Measurements from ENCODE around the gene CKS2. TPM values are rescaled to one million over a fixed set of nuclear protein-coding genes. Genes with fewer than 3 reads are reported as not detected.
A peak's percentile ranks its signal among the peaks of the same experiment; 100 is the strongest.

CKS2 gene
- total RNA-seq, 1 donor from 2014 or later, result 3.2 TPM

DNA sequence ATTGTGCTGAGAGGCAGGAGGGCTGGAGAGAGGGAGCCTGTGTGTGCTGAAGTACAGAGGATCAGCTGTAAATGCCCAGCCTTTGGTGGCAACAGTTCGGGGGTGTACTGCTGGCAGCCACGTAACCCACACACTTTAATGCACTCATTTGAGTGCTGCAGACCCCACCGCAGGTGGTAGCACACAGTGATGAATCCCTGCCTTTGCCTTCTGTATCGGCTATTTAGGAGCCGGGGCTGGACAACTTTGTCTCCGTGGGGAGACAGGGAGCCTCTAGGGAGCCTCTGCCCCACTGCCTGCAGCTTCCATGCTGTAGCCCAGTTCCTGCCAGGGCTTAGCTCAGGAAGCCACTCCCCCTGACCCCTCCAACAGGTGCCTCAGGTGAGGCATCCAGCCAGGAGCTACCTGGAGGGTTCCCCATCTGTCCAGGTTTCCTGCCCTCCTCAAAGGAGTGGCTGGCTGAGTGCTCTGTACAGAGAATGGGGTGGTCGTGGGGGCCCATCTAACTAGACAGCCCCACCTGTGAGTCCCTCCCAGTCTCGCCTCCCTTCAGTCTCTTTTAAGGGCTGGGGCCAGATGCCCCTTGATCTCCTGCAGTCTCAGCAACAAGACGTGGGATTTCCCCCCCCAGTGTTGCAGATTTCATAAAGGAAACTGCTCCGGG is 51.8 kb downstream of the CKS2 start:
- intact Hi-C loops (cut with DNase I), result no loop called here
- DNase-seq (ENCODE audit: low spot score), result no peak

DNA sequence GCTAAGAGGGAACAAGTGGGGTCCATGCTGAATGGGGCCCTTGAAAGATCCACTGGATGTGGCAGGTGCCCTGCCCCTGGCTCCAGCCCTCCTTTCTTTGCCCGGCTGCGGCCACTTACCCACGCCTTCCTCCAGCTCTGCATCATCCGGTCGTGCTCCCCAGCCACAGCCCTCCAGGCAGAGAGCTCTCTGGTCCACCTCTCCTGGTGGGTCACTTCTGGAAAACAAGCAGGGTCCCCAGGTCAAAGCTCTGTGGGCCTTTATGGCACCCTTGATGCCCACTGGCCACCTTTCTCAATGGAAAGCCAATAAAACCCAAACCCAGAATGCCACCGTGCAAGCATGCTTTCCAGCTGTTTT is 52.3 kb downstream of the CKS2 start:
- DNase-seq (ENCODE audit: low spot score), result no peak
- intact Hi-C loops (cut with DNase I), result no loop called here

DNA sequence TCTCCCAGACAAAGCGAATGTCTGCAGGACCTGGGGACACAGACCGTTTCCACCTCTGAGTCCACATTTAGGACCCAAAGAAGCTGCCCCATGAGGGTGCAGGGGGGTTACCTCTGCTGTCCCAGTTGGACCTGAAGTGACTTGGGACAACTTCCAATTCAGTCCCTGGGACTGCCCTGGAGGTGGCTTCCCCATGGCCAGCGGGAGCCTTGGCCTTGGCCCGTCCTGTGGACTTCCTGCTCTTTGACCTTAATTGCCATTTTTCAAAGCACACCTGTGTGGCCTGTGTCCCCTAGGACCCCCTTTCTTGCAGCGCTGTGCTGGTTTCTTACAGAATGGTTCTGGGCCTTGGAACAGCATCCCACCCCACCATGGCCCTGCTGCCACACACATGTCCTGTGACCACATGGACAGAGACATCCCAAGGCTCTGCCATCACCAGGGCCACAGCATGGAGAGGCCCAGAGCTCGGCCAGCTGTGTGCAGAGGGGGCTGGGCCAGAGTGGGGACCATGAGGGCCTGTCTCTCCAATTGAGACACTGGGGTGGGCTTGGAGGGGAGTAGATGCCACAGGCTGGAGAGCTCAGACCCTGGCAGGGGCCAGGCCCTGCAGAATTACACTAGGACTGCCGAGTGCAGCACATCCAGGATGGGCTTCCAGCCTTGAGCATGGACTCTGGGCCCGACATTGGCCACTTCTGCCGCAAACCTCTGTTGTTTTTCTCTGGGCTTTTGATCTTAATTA is 53.1 kb downstream of the CKS2 start:
- intact Hi-C loops (cut with DNase I), result no loop called here

DNA sequence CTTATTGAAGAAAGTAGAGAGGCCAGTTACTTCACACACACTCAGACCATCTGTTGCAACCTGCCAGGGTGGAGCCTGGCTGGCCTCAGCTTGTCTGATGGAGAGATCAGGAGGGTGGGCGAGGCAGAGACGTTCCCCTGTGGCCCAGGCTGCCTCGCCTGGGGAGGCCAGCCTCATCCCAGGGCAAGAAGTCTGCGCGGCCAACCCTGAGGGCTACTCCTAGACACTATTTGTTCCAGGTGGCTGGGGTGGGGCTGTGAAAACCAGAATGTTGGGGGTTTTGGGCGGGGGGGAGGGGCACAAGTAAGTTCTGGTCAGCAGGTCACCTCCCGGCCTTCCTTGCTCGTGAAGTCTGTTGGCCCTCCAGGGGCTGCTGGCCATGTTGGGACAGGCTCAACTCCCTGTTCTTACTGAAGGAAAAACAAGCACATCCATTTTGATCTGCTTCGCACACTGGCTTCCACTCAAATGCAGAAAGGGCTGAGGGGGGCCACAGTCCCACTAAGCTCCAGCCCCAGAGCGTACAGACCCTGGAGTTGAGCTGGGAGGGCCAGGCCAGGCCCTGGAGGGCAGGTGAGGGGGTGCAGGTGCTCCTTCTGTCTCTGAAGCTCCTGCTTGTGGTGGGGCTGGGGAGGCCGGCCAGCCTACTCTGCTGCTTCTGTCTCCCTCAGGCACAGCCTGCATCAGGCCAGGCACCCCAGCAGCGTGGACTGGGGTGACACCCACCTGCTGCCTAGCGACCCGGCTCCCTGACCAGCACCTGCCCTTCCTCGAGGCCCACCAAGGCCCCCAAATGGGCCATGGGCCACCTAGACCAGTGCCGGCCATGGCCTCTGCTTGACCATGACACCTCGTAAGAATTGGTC is 53.9 kb downstream of the CKS2 start:
- intact Hi-C loops (cut with DNase I), result no loop called here

More for the DNA sequence above, 53.1 kb downstream of the CKS2 start:
- DNase-seq (ENCODE audit: low spot score), result no peak

DNA sequence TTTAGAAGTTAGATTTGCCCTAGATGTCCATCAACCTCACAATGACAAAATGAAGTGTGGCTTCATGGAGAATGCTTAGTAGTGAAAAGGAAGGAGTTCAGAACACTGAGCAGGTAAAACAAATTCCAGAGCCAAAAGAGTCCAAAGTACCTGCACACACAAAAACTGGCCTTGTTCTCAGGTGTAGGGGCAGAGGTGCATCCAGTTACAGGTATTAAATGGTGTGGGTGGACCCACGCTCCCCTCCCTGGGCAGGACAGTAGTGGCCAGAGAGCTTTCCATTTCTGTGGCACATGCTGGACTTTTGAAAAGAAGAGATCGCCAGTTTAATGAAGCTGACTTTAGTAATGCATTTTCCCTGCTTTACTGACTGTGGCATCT is 54.5 kb downstream of the CKS2 start:
- peak; percentile 58 for DNase-seq (ENCODE audit: low spot score)
- intact Hi-C loops (cut with DNase I), result no loop called here

More for the DNA sequence above, 53.9 kb downstream of the CKS2 start:
- no peak for DNase-seq (ENCODE audit: low spot score)

Small RNA genes within 50 kb of the gene (microRNA-seq; reads per million reads assigned to microRNA genes)
- gene MIR3153, result not detected

Other genes with a start within 250 kb of the CKS2 start
- gene SHC3, start 132.4 kb upstream of the CKS2 start, total RNA-seq, result 0.16 TPM
- gene SECISBP2, start 7.3 kb downstream of the CKS2 start, total RNA-seq, result 21.2 TPM
- gene SEMA4D, start 186.9 kb downstream of the CKS2 start, total RNA-seq, result 21.4 TPM